GM23248 (cell line): ENCODE measurements around the gene MTFP1. TPM values are rescaled to one million over a fixed set of nuclear protein-coding genes. Genes with fewer than 3 reads are reported as not detected.
A peak's percentile ranks its signal among the peaks of the same experiment; 100 is the strongest.

ENCODE experiments used
- DNase-seq: peaks from one replicate; pipeline ENCODE4 v3.0.0-alpha.2; 2015
- H2AFZ ChIP-seq: fragments of 200-600 bp; sonication (generic); 2 replicates; pipeline ENCODE4 v1.6.1; 2016; ENCODE audit warnings: antibody characterized with exemption
- H3F3A ChIP-seq: fragments of 200-600 bp; sonication (generic); 2 replicates; pipeline ENCODE4 v1.6.1; 2016; ENCODE audit warnings: mild to moderate bottlenecking, antibody characterized with exemption, mixed run types; ENCODE audit not compliant: insufficient read depth
- H3K27ac ChIP-seq: fragments of 200-600 bp; sonication (generic); 2 replicates; pipeline ENCODE4 v1.5.1; 2016; ENCODE audit warnings: mild to moderate bottlenecking
- H3K27me3 ChIP-seq: fragments of 200-600 bp; sonication (generic); replicated peaks from 2 replicates; pipeline ENCODE4 v1.6.1; 2016; ENCODE audit warnings: mild to moderate bottlenecking; ENCODE audit not compliant: insufficient read depth
- H3K36me3 ChIP-seq: fragments of 200-600 bp; sonication (generic); 2 replicates; pipeline ENCODE4 v1.6.1; 2016; ENCODE audit warnings: low read depth, mild to moderate bottlenecking
- H3K4me1 ChIP-seq: fragments of 200-600 bp; sonication (generic); 2 replicates; pipeline ENCODE4 v1.6.1; 2016; ENCODE audit warnings: mild to moderate bottlenecking; ENCODE audit not compliant: insufficient read depth
- H3K4me2 ChIP-seq: fragments of 200-600 bp; sonication (generic); one replicate; pipeline ENCODE4 v1.6.1; 2016; ENCODE audit warnings: mild to moderate bottlenecking; ENCODE audit not compliant: unreplicated experiment
- H3K4me3 ChIP-seq: fragments of 200-600 bp; sonication (generic); 2 replicates; pipeline ENCODE4 v1.5.1; 2016; ENCODE audit warnings: mild to moderate bottlenecking
- H3K79me2 ChIP-seq: fragments of 200-600 bp; sonication (generic); 2 replicates; pipeline ENCODE4 v1.6.1; 2016; ENCODE audit warnings: mild to moderate bottlenecking; ENCODE audit not compliant: insufficient read depth
- H3K9ac ChIP-seq: fragments of 200-600 bp; sonication (generic); 2 replicates; pipeline ENCODE4 v1.6.1; 2016; ENCODE audit warnings: mild to moderate bottlenecking
- H3K9me2 ChIP-seq: fragments of 200-600 bp; sonication (generic); 2 replicates; pipeline ENCODE4 v1.6.1; 2016; ENCODE audit warnings: mixed run types, mild to moderate bottlenecking, moderate library complexity; ENCODE audit not compliant: insufficient read depth
- H3K9me3 ChIP-seq: fragments of 200-600 bp; sonication (generic); one replicate; pipeline ENCODE4 v1.6.1; 2017; ENCODE audit warnings: low read depth
- H4K20me1 ChIP-seq: fragments of 200-600 bp; sonication (generic); 2 replicates; pipeline ENCODE4 v1.6.0; 2016; ENCODE audit not compliant: insufficient read depth
- EZH2 ChIP-seq: fragments of 200-600 bp; sonication (generic); IDR thresholded peaks from 2 replicates; pipeline ENCODE4 v1.6.1; 2018; ENCODE audit warnings: antibody characterized with exemption, mild to moderate bottlenecking; ENCODE audit not compliant: insufficient read depth, poor library complexity, severe bottlenecking
- EZH2phosphoT487 ChIP-seq: fragments of 200-600 bp; sonication (generic); IDR thresholded peaks from 2 replicates; pipeline ENCODE4 v1.6.1; 2018; ENCODE audit warnings: antibody characterized with exemption, moderate library complexity, mild to moderate bottlenecking, low read depth; ENCODE audit not compliant: insufficient read depth
- WGBS, 2 experiments: methylation state at CpG; one replicate each; pipeline ENCODE4 v1.1.6; 2015 to 2017; ENCODE audit warnings: low lambda C conversion rate in 2 of 2, low coverage in 1 of 2; ENCODE audit errors: missing lambda C conversion rate in 2 of 2; 5-methylcytosine and 5-hydroxymethylcytosine counted together
- in situ Hi-C: fragments of 300-500 bp; cut with MboI; formaldehyde crosslinking; loops from 2 replicates; pipeline ENCODE4 v1.15.0; 2020
- polyA plus RNA-seq: library from polyadenylated mRNA; unstranded; fragments of >200 nt; fragmentation: Nextera tagmentation; extraction: Ambion mirVana; gene quantifications from 2 replicates; pipeline ENCODE4 v1.2.1, GENCODE V29; 2016
- total RNA-seq: library from RNA; depleted of rRNA; stranded (reverse); fragments of >200 nt; shearing (Covaris generic); gene quantifications from 2 replicates; pipeline ENCODE4 v1.2.3, GENCODE V29; 2014

The MTFP1 gene
- total and polyA plus RNA-seq, 2 experiments from 2014 or later = 6.6 to 8.1 TPM

DNA sequence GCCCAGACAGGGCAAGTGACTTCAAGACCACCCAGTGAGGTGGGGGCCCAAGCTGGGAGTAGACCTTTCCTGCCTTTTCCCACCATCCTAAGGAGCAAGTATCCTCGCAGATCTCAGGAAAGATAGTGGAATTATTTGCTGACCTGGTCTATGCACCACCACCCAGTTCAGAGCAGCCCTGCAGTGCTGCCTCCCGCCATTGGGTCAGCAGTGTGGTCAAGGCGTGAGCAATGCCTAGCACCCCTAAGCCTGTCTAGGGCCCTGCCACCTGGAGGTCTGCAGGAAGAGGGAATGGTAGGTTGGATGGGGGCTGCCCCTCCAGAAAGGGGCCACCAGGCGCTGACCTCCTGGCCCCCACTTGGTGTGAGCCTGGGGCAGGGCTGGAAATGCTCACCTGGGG is 6.5 kb downstream of the MTFP1 start:
- Histone ChIP-seq H3K9me2 (no peaks in the 10 kb centered on the region), H3K79me2 (no peaks in the 10 kb centered on the region), H3K4me3 (no peak overlapping the region), H2AFZ (no peak overlapping the region), H3F3A (no peaks in the 10 kb centered on the region), H3K36me3 (no peaks in the 10 kb centered on the region), H4K20me1 (no peaks in the 10 kb centered on the region), H3K4me1 (no peaks in the 10 kb centered on the region), H3K4me2 (no peak overlapping the region), H3K27me3 (no peaks in the 10 kb centered on the region), H3K27ac (no peak overlapping the region), H3K9me3 (no peaks in the 10 kb centered on the region), H3K9ac (no peak overlapping the region)
- TF ChIP-seq EZH2phosphoT487 (no peak), EZH2 (no peak)
- DNase-seq = no peak
- 87% methylated on average over 4 of the region's 4 CpGs for WGBS, 2 experiments
- in situ Hi-C loops = no loop called here

DNA sequence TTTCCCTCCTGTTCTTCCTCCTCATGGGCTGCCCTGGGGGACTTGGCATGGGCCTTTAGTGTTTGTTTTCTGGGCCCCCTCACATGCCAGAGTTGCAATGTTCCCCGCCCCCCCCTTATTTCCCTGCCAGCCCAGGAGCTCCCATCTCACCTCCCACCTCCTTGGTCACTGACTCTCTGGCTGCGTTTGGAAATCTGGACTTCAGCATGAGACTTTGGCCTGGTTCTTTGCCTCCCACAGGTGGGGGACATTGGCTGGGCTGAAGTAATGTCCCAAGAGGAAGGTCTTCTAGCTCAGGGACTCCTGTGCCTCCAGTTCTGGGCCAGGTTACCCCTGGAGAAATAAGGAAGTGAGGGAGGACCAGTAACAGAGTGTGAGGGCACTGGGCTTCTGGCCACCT is 7.0 kb downstream of the MTFP1 start:
- no peaks in the 10 kb centered on the region for H3K79me2 ChIP-seq
- H2AFZ ChIP-seq = no peak overlapping the region
- no peaks in the 10 kb centered on the region for H3K4me1 ChIP-seq
- no peaks in the 10 kb centered on the region for H3K9me3 ChIP-seq
- no peaks in the 10 kb centered on the region for H3F3A ChIP-seq
- WGBS, 2 experiments = 11 to 21% methylated on average over 1 to 2 of the region's 2 CpGs
- no peaks in the 10 kb centered on the region for H4K20me1 ChIP-seq
- H3K27me3 ChIP-seq = no peaks in the 10 kb centered on the region
- H3K27ac ChIP-seq = no peak overlapping the region
- no peak for TF ChIP-seq EZH2phosphoT487
- TF ChIP-seq EZH2 = no peak
- H3K9me2 ChIP-seq = no peaks in the 10 kb centered on the region
- H3K36me3 ChIP-seq = no peaks in the 10 kb centered on the region
- H3K4me2 ChIP-seq = no peak overlapping the region
- in situ Hi-C loops = no loop called here
- DNase-seq = no peak
- H3K4me3 ChIP-seq = no peak overlapping the region
- no peak overlapping the region for H3K9ac ChIP-seq

DNA sequence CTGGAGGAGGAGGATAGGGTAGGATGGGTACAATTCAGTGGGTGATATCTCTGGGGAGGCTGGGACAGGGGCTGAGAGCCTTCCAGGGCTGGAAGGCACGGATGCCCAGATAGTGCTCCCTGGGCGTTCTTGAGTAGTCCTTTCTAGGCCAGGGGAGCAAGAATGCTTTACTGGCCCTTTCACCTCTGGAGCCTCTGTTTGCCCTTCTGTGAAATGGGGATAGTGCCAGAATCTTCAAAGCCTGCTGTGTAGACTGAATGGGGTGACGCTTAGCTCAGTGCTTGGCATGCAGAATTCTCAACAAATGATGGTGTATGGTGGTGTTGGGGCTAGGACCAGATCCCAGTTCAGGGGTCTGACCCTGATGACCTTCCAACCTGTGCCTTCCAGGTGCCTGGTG is 7.7 kb downstream of the MTFP1 start:
- Histone ChIP-seq H3K9me3 (no peaks in the 10 kb centered on the region), H2AFZ (no peak overlapping the region), H3K9me2 (no peaks in the 10 kb centered on the region), H3K4me2 (no peak overlapping the region), H3F3A (no peaks in the 10 kb centered on the region), H3K4me3 (no peak overlapping the region), H3K27ac (no peak overlapping the region), H3K27me3 (no peaks in the 10 kb centered on the region), H4K20me1 (no peaks in the 10 kb centered on the region), H3K4me1 (no peaks in the 10 kb centered on the region), H3K79me2 (no peaks in the 10 kb centered on the region), H3K9ac (no peak overlapping the region), H3K36me3 (no peaks in the 10 kb centered on the region)
- 84 to 87% methylated on average over 3 of the region's 3 CpGs for WGBS, 2 experiments
- no peak for DNase-seq
- TF ChIP-seq EZH2 (no peak), EZH2phosphoT487 (no peak)
- in situ Hi-C loops = no loop called here

DNA sequence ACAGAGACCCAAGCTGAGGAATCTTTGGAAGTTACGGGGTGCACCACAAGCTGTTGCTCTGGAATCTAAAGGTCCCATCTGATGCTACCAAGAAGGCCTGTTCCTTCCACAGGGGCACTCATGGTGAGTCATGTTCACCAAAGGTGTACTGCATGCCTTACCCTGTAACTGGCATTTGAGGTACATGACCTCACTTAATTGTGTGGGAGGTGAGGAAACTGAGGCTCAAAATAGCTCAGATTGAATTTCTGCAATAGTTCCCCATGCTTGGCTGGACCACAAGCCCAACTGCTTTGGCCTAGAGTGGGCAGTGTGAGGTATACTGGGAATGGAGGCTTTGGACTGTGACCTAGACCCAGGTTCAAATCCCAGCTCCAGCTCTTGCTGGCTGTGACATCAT is 8.2 kb downstream of the MTFP1 start:
- H3K27me3 ChIP-seq = no peaks in the 10 kb centered on the region
- no peak for TF ChIP-seq EZH2phosphoT487
- TF ChIP-seq EZH2 = no peak
- no peak overlapping the region for H3K4me2 ChIP-seq

DNA sequence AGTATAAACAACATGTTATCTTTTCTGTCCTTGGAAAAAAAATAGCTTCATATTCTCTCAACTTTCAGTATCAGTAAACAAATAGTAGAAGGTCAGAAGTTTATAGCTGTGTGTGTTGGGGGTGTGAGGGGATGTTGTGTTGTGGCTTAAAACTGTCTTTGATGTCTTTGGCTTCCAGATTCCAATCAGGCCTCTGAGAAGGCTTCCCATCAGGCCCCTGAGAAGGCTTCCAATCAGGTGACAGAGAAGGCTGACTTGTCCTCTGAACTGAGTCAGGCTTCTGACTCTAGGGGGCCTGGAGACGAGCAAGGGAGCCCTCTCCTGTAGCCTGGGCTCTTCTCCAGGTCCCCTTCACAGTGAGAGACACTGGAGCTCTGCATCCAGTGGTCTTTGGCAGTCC is 9.3 kb downstream of the MTFP1 start:
- no peaks in the 10 kb centered on the region for H3F3A ChIP-seq
- TF ChIP-seq EZH2phosphoT487 (no peak), EZH2 (no peak)
- no peaks in the 10 kb centered on the region for H3K4me1 ChIP-seq
- H3K36me3 ChIP-seq = no peaks in the 10 kb centered on the region
- H3K4me2 ChIP-seq = no peak overlapping the region
- H2AFZ ChIP-seq = no peak overlapping the region
- no peaks in the 10 kb centered on the region for H3K9me3 ChIP-seq
- H4K20me1 ChIP-seq = no peaks in the 10 kb centered on the region
- H3K9me2 ChIP-seq = no peaks in the 10 kb centered on the region
- H3K27me3 ChIP-seq = no peaks in the 10 kb centered on the region
- 38 to 46% methylated on average over 1 of the region's 1 CpG for WGBS, 2 experiments
- H3K9ac ChIP-seq = no peak overlapping the region
- no peak overlapping the region for H3K4me3 ChIP-seq
- in situ Hi-C loops = no loop called here
- peak; percentile 16 for DNase-seq
- H3K79me2 ChIP-seq = no peaks in the 10 kb centered on the region
- H3K27ac ChIP-seq = no peak overlapping the region

More for the DNA sequence above, 8.2 kb downstream of the MTFP1 start:
- 91 to 100% methylated on average over 1 of the region's 1 CpG for WGBS, 2 experiments
- Histone ChIP-seq H3K4me3 (no peak overlapping the region), H4K20me1 (no peaks in the 10 kb centered on the region), H3K4me1 (no peaks in the 10 kb centered on the region), H3K79me2 (no peaks in the 10 kb centered on the region), H3K9me2 (no peaks in the 10 kb centered on the region), H3K9ac (no peak overlapping the region), H3K27ac (no peak overlapping the region), H3K36me3 (no peaks in the 10 kb centered on the region), H2AFZ (no peak overlapping the region), H3K9me3 (no peaks in the 10 kb centered on the region), H3F3A (no peaks in the 10 kb centered on the region)
- DNase-seq = no peak
- in situ Hi-C loops = no loop called here
